ENCODE data around the gene PICK1.

Gene PICK1

GRCh38 chr22:38050720-38051119, 6.5 kb upstream of the PICK1 start:
- H3K79me2 ChIP-seq, result no peaks in the 10 kb centered on the region
- no peaks in the 10 kb centered on the region for H3K9me3 ChIP-seq (ENCODE audit: control insufficient read depth, low read length)
- no peaks in the 10 kb centered on the region for H3K4me1 ChIP-seq
- H3K36me3 ChIP-seq (ENCODE audit: control insufficient read depth, insufficient read depth, low read length), result no peaks in the 10 kb centered on the region
- H3K9ac ChIP-seq, result no peak overlapping the region
- no peaks in the 10 kb centered on the region for H3K27me3 ChIP-seq (ENCODE audit: control insufficient read depth, insufficient read depth, low read length)
- H2AFZ ChIP-seq, result no peak overlapping the region
- no peak overlapping the region for H3K4me2 ChIP-seq (ENCODE audit: low read length)
- TF ChIP-seq CTCF (IDR thresholded peaks at IDR 0.05), result no peak
- no peak overlapping the region for H3K4me3 ChIP-seq (ENCODE audit: low read depth, low read length)
- no peak overlapping the region for H3K27ac ChIP-seq

- no peak overlapping the region for H3K9ac ChIP-seq
Observed at GRCh38 chr22:38051261-38051660, 5.9 kb upstream of the PICK1 start.

GRCh38 chr22:38051900-38052862, 5.0 kb upstream of the PICK1 start:
- H3K27ac ChIP-seq, result no peak overlapping the region
- no peaks in the 10 kb centered on the region for H3K79me2 ChIP-seq
- H2AFZ ChIP-seq, result peak overlapping the region; percentile 50
- H3K4me3 ChIP-seq (ENCODE audit: low read depth, low read length), result no peak overlapping the region
- no peaks in the 10 kb centered on the region for H3K36me3 ChIP-seq (ENCODE audit: control insufficient read depth, insufficient read depth, low read length)
- no peak overlapping the region for H3K9ac ChIP-seq
- H3K4me2 ChIP-seq (ENCODE audit: low read length), result no peak overlapping the region
- H3K27me3 ChIP-seq (ENCODE audit: control insufficient read depth, insufficient read depth, low read length), result no peaks in the 10 kb centered on the region
- H3K9me3 ChIP-seq (ENCODE audit: control insufficient read depth, low read length), result no peaks in the 10 kb centered on the region
- no peaks in the 10 kb centered on the region for H3K4me1 ChIP-seq
- TF ChIP-seq CTCF (IDR thresholded peaks at IDR 0.05), result peak; percentile 62

More at GRCh38 chr22:38051261-38051660, 5.9 kb upstream of the PICK1 start:
- no peaks in the 10 kb centered on the region for H3K4me1 ChIP-seq
- H3K27ac ChIP-seq, result no peak overlapping the region
- H3K4me3 ChIP-seq (ENCODE audit: low read depth, low read length), result no peak overlapping the region
- H3K9me3 ChIP-seq (ENCODE audit: control insufficient read depth, low read length), result no peaks in the 10 kb centered on the region
- H3K36me3 ChIP-seq (ENCODE audit: control insufficient read depth, insufficient read depth, low read length), result no peaks in the 10 kb centered on the region
- H3K79me2 ChIP-seq, result no peaks in the 10 kb centered on the region
- no peak overlapping the region for H3K4me2 ChIP-seq (ENCODE audit: low read length)
- no peak overlapping the region for H2AFZ ChIP-seq
- TF ChIP-seq CTCF (IDR thresholded peaks at IDR 0.05), result no peak
- no peaks in the 10 kb centered on the region for H3K27me3 ChIP-seq (ENCODE audit: control insufficient read depth, insufficient read depth, low read length)

- TF ChIP-seq CTCF (IDR thresholded peaks at IDR 0.05), result no peak
- Histone ChIP-seq H3K4me1 (no peaks in the 10 kb centered on the region), H3K9me3 (ENCODE audit: control insufficient read depth, low read length) (no peaks in the 10 kb centered on the region), H3K4me2 (ENCODE audit: low read length) (no peak overlapping the region), H3K27ac (peak overlapping the region; percentile 29), H2AFZ (no peak overlapping the region), H3K27me3 (ENCODE audit: control insufficient read depth, insufficient read depth, low read length) (no peaks in the 10 kb centered on the region), H3K9ac (no peak overlapping the region), H3K36me3 (ENCODE audit: control insufficient read depth, insufficient read depth, low read length) (no peaks in the 10 kb centered on the region), H3K4me3 (ENCODE audit: low read depth, low read length) (no peak overlapping the region), H3K79me2 (no peaks in the 10 kb centered on the region)
Observed at GRCh38 chr22:38062791-38063190, 5.6 kb downstream of the PICK1 start.
